NCI-H1436 (cell line): ENCODE data around the gene MGRN1.

Experiments
- DNase-seq: peaks from one replicate; lab custom pipeline; 2025; lab: John Stamatoyannopoulos, UW

MGRN1 gene

DNA sequence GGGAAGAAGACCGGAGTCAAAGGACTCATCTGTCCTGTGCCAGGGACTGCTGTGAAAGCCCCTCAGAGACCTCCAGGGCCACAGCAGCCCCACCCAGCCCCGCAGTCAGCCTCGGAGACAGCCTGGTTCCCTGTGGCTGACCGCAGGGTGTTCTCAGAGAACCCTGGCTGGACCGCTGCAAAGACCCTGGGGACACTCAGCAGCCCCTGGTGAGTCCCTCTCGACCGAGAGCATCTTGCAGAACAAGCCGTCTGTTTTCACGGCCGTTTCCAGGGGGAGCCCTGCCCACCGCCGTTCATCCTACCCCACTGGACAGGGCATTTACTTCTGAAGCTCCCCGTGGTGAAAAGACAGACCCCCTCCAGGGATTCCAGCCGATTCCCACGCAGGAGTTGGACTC, 20.2 kb upstream of the MGRN1 start:
- no peak for DNase-seq

- no peak for DNase-seq
Observed at GRCh38 chr16:4606354-4606753, 18.3 kb upstream of the MGRN1 start.

DNA sequence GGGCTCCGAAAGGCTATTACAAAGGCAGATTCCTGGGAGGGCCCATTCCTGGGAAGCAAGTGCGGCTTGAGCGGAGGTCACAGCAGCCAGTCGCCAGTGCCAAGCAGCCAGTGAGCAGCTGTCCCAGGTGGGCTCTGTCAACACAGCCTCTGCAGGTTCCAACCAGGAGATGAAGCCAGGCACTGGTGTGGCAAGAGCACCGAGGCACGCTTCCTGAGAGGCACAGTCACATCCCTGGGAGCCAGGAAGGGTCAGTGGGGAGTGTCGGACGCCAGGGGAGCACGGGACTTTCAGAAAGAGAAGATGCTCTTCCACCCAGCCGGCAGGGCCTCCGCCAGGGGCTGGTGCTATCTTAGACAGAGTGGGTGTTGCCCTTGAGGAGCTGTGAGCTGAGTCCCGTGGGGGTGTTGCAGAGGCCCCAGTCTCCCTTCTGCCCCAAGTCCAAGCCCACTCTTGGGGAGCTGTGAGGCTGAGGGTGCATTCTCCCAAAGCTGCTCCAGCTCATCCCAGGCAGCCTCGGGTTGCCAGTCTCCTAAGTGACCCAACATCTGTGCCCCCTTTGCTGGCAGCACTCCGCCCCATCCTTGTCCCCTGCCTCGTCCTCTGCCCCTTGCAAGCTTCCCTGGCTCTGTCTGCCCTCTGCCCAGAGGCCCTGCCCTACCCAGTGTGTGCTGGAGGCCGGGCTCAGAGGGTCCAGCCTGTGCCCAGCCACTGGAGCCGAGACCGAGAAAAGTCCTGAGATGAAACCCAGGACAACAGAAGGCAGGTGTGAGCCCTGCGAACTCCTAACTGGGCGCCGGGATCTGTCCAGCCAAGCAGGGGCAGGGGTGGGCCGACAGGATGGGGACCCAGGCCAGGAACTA, 16.6 kb upstream of the MGRN1 start:
- DNase-seq, result no peak

DNA sequence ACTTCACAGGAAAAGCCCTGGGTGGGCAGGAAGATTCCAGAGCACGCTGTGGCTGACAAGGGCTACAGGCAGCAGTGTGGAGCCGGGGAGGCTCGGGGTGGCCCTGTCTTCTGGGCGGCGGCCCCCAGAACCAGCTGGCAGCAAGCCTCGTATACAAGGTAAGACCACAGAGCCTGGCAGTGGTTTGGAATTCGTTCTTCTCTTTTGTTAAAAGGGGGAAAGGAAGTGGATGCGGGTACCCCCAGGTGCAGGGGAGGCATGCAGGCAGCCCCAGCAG, 16.0 kb upstream of the MGRN1 start:
- DNase-seq, result no peak

DNA sequence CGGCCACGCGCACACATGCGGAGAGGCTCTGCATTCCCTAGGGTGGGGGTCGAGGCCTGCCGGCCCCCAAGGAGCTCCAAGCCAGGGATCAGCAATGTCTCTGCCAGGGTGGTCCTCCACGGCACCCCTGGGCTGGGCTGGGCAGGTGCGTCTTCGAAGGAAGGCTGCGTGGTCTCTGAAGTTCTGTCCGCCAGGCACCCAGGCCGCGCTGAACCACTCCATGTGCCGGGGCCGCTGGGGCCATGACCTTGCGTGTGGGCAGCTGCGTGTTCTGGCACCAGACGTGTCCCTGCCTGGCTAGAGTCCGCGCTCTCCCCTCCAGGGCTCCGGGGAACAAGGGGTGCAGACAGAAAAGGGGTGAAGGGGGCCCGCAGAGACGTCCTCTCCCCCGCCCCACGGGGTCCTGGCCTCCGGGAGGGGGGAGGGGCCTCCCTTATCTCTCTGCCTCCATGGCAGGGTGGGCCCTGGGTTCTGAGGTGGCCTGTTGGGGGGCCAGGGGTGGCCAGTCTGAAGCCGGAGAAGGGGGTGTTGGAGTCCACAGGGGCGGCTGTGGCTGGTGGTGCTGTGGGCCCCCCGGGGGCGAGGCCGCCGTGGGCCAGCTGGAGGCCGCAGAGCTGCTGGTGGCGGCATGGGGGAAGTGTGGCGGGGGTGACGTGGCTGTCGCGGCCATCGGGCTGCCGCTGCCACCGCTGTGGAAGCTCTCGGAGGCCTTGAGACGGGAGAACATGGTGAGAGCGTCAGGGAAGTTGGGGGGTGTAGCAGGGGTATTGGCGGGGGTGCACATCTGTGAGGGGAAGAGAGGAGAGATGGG, 15.2 kb upstream of the MGRN1 start:
- no peak for DNase-seq

- DNase-seq, result no peak
Observed at GRCh38 chr16:4610011-4611005, 14.3 kb upstream of the MGRN1 start.

DNA sequence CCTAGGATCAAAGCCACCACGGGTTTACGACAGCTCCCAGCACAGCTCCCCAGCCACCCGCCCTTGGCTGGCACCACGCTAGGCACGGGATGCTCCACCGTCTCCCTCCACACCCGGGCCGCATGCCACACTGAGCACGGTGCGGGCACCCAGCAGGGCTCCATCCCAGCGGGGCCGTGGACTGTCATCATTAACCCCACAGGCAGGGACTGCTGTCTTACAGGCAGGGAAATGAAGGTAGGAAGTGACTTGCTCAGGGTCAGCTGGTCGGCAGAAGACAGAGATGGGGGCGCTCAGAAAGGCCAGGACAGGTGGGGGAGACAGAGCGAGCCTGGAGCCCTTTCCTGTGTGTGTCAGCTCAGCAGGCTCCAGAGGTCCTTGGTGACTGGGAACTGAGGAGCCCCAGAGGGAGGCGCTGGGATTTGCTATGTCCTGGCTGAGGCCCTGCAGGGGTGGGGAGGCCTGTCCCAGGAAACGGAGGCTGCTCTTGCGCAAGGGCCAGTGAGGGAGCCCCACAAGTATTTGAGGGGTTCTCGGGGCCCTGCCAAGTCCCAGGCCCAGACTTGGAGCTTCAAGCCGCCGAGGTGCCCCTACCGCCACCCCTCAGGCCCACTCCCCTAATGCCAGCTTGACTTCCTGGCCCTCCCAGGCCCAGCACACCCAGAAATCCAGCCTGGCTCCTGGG, 13.1 kb upstream of the MGRN1 start:
- no peak for DNase-seq

DNA sequence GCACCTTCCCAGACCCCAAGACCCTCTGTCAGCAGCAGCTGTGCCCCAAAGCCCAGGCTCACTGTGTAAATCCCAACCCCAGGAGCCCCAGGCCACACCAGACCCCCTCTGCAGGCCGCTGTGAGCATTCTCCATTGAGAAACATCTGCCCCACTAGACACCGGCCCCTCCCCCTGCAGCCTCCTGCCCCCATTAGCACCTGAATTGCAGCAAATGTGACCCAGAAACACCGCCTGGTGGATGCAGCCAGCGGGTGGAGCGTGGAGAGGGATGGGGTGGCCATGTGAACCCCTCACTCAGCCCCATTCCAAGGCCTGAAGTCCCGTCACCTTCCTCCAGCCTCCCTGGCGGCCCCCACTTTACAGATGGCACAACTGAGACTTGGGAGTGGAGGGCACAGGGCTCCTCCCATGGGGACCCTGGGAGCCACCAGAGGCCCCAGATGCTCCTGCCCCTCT, 12.1 kb upstream of the MGRN1 start:
- no peak for DNase-seq

DNA sequence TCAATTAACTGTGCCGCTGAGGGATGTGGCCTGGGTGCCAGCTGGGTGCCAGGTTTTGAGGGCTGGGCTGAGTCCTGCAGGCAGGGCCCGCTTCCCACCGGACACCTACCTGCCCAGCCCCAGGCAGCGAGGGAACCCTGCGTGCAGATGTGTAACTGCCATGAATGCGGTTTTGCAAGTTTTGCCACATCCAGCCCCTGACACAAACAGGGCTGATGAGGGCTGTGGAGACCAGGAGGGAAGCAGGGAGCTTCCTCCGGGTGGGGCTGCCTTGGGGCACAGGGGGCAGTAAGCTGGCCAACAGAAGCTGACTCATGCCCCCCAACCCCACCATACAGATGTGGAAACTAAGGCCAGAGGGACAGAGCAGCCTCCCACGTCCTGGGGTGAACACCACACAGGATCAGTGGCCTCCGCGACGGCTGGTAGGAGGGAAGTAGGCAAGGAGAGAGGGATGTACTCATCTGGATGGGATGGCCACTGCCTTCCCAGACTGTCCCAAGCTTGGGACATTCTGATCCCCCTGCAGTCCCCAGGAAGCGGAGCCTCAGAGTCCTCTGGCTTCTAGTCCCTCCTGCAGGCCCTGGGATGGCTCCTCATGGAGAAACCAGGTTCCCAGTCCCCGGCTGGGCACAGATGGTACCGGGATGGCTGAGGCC, 11.5 kb upstream of the MGRN1 start:
- no peak for DNase-seq

DNA sequence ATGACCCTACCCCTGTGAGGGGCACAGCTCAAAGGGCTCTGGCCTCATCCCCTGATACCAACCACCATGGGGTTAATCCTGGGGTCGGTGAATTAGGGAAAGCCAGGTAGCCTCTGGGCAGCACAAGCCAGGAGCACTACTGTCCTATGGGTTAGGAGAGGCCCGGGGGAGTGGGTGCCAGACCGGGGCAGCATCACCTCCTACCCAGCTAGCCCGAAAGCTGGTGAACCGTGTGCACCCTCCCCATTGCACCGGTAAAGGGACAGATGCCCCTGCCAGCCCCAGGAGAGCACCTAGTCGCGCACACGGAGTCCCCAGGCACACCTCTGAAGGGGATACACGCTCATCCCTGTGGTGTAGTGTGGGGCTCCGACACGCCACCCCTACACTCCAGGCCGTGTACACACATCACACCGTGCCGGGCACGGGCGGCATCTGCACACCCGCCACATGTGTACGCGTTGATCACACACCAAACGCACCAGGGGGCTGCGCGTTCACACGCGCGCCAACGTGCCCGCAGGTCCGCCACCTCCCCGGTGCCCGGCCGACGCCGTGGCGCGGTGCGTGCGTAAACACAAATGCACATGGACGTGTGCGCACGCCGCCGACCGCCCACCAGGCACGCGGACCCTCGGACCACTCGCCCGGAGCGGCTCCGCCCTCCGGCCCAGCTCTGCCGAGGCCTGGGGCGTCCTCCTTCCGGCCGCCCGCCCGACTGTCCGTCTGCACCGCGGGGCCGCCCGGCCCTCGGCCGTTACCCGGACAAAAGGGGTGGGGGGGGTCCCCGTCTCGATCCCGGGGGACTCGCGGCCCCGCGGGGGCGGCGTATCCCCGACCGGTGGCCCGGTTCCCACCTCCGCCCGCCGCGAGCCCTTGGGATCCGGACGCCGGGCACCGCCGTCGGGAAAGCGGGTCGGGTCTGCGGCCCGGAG, 10.7 kb upstream of the MGRN1 start:
- DNase-seq, result no peak

DNA sequence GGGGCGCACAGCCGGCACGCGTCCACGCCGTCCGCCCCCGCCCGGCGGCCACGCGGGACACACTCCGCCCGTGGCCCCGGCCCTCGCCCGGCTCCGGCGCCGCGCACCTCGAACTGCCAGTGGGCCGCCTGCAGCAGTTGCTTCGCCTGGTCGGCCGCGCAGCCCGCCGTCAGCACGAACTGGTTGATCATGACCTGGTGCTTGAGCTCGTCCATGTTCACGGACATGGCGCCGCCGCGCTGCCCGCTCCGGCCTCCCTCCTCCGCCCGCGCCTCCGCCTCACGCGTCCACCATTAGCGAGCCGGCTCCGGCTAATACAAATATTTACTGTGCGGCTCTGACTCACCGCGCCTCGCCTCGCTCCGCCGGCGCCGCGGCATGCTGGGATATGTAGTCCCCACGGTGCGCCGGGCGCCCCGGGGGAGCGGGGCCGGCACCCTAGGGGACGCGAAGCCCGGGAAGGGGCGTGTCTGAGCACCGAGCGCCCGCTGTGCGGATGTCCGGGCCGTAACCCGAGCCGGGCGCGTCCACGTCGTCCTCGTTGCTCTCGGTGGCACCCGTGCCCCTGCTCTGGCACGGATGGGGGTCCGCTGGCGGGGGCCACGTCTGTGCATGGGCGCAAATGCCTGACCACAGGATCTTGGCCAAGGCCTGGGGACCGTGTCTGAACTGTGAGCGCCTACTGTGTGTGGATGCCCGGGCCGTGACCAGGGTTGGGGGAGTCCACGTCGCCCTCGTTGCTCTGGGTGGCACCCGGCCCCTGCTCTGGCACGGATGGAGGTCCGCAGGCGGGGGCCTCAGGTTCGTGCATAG, 9.8 kb upstream of the MGRN1 start, which contains the start of gene UBALD1:
Gene UBALD1 (minus strand): TSS at position 318 of the 813 bp plus-strand sequence. CDS start 91 bp downstream, at position 227.
- peak; percentile 84 for DNase-seq

- DNase-seq, result no peak
Observed at GRCh38 chr16:4615384-4616046, 9.1 kb upstream of the MGRN1 start.

- DNase-seq, result peak; percentile 99
Observed at GRCh38 chr16:4616047-4616811, 8.4 kb upstream of the MGRN1 start.

- DNase-seq, result no peak
Observed at GRCh38 chr16:4617880-4618279, 6.7 kb upstream of the MGRN1 start.

DNA sequence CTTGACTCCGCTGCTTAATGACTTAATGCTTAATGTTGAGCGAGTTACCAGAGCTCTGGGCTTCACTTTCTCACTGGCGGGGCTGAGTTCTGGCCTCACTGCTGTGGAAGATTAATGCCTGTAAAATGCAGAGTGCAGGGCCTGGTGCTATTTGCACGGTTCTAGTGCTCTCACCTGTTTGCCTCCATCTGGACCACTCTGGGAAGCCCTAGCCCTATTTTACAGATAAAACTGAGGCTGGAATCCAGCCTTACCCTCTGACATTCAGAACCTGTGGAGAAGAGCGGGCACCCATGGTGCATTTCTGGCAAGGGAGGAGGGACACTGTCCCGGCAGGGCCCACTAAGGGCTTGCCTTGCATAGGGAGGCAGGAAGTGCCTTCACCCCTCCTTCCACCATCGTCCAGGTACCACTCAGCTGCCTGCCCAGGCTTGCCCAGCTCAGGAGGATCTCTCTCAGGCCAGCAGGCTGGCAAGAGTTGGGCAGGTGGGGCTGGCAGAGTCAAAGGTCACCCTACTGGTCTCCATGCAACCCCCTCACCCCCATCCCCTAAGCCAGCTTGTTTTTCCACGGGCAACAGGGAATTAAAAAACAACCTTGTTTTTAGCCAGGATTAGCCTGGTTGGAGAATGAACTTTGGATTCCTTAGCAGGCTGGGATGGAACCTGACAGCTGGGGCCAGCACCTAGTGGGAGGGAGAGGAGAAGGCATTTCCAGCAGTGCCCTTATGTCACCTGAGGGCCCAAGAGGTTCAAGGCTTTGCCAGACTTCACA, 5.8 kb upstream of the MGRN1 start:
- no peak for DNase-seq

DNA sequence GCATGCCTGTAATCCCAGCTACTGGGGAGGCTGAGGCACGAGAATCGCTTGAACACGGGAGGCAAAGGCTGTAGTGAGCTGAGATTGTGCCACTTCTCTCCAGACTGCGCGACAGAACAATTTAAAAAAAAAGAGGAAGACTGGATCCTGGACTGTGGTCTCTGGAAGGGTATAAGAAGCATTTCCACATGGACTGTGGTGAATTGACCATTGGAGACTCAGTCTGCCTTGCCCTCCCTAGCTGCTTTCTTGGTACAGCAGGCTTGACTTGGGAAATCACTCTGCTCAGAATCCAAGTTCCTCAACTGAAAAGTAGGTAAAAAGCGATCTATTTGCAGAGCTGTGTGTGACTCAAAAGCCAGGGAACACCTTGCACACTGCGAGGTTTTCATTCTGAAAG, 1.0 kb upstream of the MGRN1 start:
- DNase-seq, result no peak
